ENCODE measurements around the gene GASK1B. TPM values are rescaled to one million over a fixed set of nuclear protein-coding genes. Genes with fewer than 3 reads are reported as not detected.

Gene GASK1B
- total RNA-seq, 1 experiment from 2014 or later: 1.3 TPM

GRCh38 chr4:158130204-158130603, 42.6 kb downstream of the GASK1B start (continued):
- no peak for TF ChIP-seq MAX (IDR thresholded peaks at IDR 0.05)

GRCh38 chr4:158129694-158130093, 43.1 kb downstream of the GASK1B start:
- Histone ChIP-seq H2AFZ (ENCODE audit: low read depth, low read length, poor library complexity, severe bottlenecking) (no peak overlapping the region), H3K9ac (ENCODE audit: low read length) (no peak overlapping the region), H3K79me2 (ENCODE audit: insufficient read depth, low read length) (no peaks in the 10 kb centered on the region), H3K27ac (ENCODE audit: low read depth, low read length) (no peak overlapping the region), H3K4me2 (ENCODE audit: low read length) (no peak overlapping the region), H3K4me1 (ENCODE audit: control insufficient read depth in 1 of 2, insufficient read depth in 2 of 2, low read length in 2 of 2) (peaks cover 0 to 3% of the 10 kb centered on the region in 2 experiments; a peak in 1 of 4 replicates), H3K9me3 (ENCODE audit: control insufficient read depth in 1 of 2, insufficient read depth in 1 of 2, low read depth in 1 of 2, low read length in 2 of 2) (no peaks in the 10 kb centered on the region), H4K20me1 (ENCODE audit: insufficient read depth) (no peaks in the 10 kb centered on the region), H3K9me2 (ENCODE audit: insufficient read depth) (0 out of 2 replicates have a peak, but pooled peaks cover 2% of the 10 kb centered on the region), H3K27me3 (ENCODE audit: insufficient read depth, low read length) (no peaks in the 10 kb centered on the region), H3K4me3 (replicated peaks in 1 of 2; ENCODE audit: low read depth in 1 of 2, low read length in 2 of 2) (no peak overlapping the region), H3K36me3 (ENCODE audit: control insufficient read depth in 1 of 2, insufficient read depth in 2 of 2, low read length in 2 of 2) (no peaks in the 10 kb centered on the region)
- ATAC-seq (no peak), DNase-seq (ENCODE audit: low read depth, low spot score) (no peak)
- TF ChIP-seq JUND (IDR thresholded peaks at IDR 0.05): no peak
- TF ChIP-seq MAX (IDR thresholded peaks at IDR 0.05): no peak
- no peak for TF ChIP-seq FOSL1 (IDR thresholded peaks at IDR 0.05; ENCODE audit: low read depth)
- TF ChIP-seq CTCF (IDR thresholded peaks at IDR 0.05 in 2 of 3, conservative IDR thresholded peaks at IDR 0.05 in 1 of 3; ENCODE audit: borderline replicate concordance in 1 of 3, insufficient read depth in 1 of 3, low read depth in 2 of 3, low read length in 2 of 3): no peak
- TF ChIP-seq SIN3A (IDR thresholded peaks at IDR 0.05; ENCODE audit: low read depth): no peak
- TF ChIP-seq SRF (IDR thresholded peaks at IDR 0.05; ENCODE audit: low read depth): no peak
- TF ChIP-seq ELF1 (IDR thresholded peaks at IDR 0.05; ENCODE audit: borderline replicate concordance, low read depth): no peak
- TF ChIP-seq ZNF274 (IDR thresholded peaks at IDR 0.05; ENCODE audit: low read depth, low read length): no peak
- TF ChIP-seq ZBTB33 (IDR thresholded peaks at IDR 0.05; ENCODE audit: extremely low read depth, insufficient replicate concordance, low read length): no peak
- no peak for TF ChIP-seq CEBPB (IDR thresholded peaks at IDR 0.05; ENCODE audit: low read depth)
- no peak for TF ChIP-seq EGR1 (IDR thresholded peaks at IDR 0.05; ENCODE audit: low read depth)
- no peak for TF ChIP-seq POLR2AphosphoS5 (IDR thresholded peaks at IDR 0.05; ENCODE audit: low read depth, low read length)
- no peak for TF ChIP-seq ATF3 (IDR thresholded peaks at IDR 0.05)
- ChIA-PET RAD21 (ENCODE audit: low non-redundant PET in 1 of 2, low total read pairs in 2 of 2, uncharacterized antibody in 2 of 2, unreplicated experiment in 2 of 2) (no interaction called here), CTCF (no interaction called here), POLR2A (no interaction called here)
- intact Hi-C loops (cut with micrococcal nuclease): no loop called here
- BruUV-seq (replicated peaks): no TSS peak

Data from HCT116 (cell line).